Cortex of kidney (tissue), 1 donor: ENCODE data around the gene ENPP3.

Source experiments
- DNase-seq: peaks from one replicate; lab custom pipeline; 2025; lab: John Stamatoyannopoulos, UW

The ENPP3 gene

GRCh38 chr6:131642987-131643611, 6.0 kb downstream of the ENPP3 start:
- no peak for DNase-seq

GRCh38 chr6:131643855-131644460, 6.9 kb downstream of the ENPP3 start:
- no peak for DNase-seq

- DNase-seq = no peak
Measured at GRCh38 chr6:131644921-131645320, 7.8 kb downstream of the ENPP3 start.

GRCh38 chr6:131645846-131646245, 8.7 kb downstream of the ENPP3 start:
- no peak for DNase-seq

- DNase-seq = no peak
Measured at GRCh38 chr6:131646249-131646670, 9.2 kb downstream of the ENPP3 start.

- no peak for DNase-seq
Measured at GRCh38 chr6:131651782-131652181, 14.7 kb downstream of the ENPP3 start.

GRCh38 chr6:131652472-131652871, 15.4 kb downstream of the ENPP3 start:
- no peak for DNase-seq

GRCh38 chr6:131654326-131654725, 17.2 kb downstream of the ENPP3 start:
- no peak for DNase-seq

- DNase-seq = no peak
Measured at GRCh38 chr6:131655387-131655786, 18.3 kb downstream of the ENPP3 start.

GRCh38 chr6:131655951-131656350, 18.8 kb downstream of the ENPP3 start:
- no peak for DNase-seq

- DNase-seq = no peak
Measured at GRCh38 chr6:131656667-131657066, 19.6 kb downstream of the ENPP3 start.

GRCh38 chr6:131657222-131657621, 20.1 kb downstream of the ENPP3 start:
- DNase-seq = no peak

GRCh38 chr6:131657630-131658111, 20.6 kb downstream of the ENPP3 start:
- no peak for DNase-seq

GRCh38 chr6:131658287-131658686, 21.2 kb downstream of the ENPP3 start:
- DNase-seq = no peak

GRCh38 chr6:131660195-131660594, 23.1 kb downstream of the ENPP3 start:
- no peak for DNase-seq

GRCh38 chr6:131663578-131664165, 26.6 kb downstream of the ENPP3 start:
- no peak for DNase-seq

GRCh38 chr6:131669891-131670290, 32.8 kb downstream of the ENPP3 start:
- DNase-seq = no peak

GRCh38 chr6:131673184-131673583, 36.1 kb downstream of the ENPP3 start:
- DNase-seq = no peak

- no peak for DNase-seq
Measured at GRCh38 chr6:131678442-131678841, 41.3 kb downstream of the ENPP3 start.

- DNase-seq = no peak
Measured at GRCh38 chr6:131680868-131681267, 43.8 kb downstream of the ENPP3 start.

GRCh38 chr6:131681585-131681984, 44.5 kb downstream of the ENPP3 start:
- DNase-seq = no peak

GRCh38 chr6:131682442-131682841, 45.3 kb downstream of the ENPP3 start:
- no peak for DNase-seq

- no peak for DNase-seq
Measured at GRCh38 chr6:131683479-131683878, 46.4 kb downstream of the ENPP3 start.
